Measurements from ENCODE around the gene RIMKLA.

RIMKLA gene

DNA sequence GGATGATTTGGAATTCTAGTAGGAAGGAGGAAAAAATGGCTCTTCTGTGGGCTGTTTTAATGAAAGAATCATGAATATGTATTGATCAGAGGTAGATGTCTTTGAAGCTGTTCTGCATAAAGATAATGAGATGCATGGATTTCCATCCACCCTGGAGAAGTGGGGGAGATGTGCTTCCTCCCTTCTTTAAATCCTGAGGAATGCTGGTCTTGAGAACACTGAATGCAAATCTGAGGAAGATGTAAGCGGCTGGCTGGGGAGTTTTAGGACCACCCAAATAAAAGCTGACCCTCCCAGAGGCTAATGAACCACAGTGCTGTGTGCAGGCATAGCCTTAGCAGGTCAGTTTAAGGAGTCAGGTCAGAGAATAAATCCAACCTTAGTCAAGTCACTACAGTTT lies 37.9 kb downstream of the RIMKLA start:
- TF ChIP-seq, protein P1, sequence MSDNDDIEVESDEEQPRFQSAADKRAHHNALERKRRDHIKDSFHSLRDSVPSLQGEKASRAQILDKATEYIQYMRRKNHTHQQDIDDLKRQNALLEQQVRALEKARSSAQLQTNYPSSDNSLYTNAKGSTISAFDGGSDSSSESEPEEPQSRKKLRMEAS (IDR thresholded peaks at IDR 0.05; ENCODE audit: low read depth, low read length): no peak
- no peak for TF ChIP-seq POLR2A (IDR thresholded peaks at IDR 0.05; ENCODE audit: extremely low read depth, insufficient read length)
- TF ChIP-seq MYC (IDR thresholded peaks at IDR 0.05; ENCODE audit: low read depth, low read length): no peak
- TF ChIP-seq, protein P2, sequence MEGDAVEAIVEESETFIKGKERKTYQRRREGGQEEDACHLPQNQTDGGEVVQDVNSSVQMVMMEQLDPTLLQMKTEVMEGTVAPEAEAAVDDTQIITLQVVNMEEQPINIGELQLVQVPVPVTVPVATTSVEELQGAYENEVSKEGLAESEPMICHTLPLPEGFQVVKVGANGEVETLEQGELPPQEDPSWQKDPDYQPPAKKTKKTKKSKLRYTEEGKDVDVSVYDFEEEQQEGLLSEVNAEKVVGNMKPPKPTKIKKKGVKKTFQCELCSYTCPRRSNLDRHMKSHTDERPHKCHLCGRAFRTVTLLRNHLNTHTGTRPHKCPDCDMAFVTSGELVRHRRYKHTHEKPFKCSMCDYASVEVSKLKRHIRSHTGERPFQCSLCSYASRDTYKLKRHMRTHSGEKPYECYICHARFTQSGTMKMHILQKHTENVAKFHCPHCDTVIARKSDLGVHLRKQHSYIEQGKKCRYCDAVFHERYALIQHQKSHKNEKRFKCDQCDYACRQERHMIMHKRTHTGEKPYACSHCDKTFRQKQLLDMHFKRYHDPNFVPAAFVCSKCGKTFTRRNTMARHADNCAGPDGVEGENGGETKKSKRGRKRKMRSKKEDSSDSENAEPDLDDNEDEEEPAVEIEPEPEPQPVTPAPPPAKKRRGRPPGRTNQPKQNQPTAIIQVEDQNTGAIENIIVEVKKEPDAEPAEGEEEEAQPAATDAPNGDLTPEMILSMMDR (IDR thresholded peaks at IDR 0.05; ENCODE audit: low read depth, low read length): no peak
- DNase-seq (ENCODE audit: low read depth): no peak
- H3K4me3 ChIP-seq (ENCODE audit: low read depth, low read length): no peak overlapping the region

DNA sequence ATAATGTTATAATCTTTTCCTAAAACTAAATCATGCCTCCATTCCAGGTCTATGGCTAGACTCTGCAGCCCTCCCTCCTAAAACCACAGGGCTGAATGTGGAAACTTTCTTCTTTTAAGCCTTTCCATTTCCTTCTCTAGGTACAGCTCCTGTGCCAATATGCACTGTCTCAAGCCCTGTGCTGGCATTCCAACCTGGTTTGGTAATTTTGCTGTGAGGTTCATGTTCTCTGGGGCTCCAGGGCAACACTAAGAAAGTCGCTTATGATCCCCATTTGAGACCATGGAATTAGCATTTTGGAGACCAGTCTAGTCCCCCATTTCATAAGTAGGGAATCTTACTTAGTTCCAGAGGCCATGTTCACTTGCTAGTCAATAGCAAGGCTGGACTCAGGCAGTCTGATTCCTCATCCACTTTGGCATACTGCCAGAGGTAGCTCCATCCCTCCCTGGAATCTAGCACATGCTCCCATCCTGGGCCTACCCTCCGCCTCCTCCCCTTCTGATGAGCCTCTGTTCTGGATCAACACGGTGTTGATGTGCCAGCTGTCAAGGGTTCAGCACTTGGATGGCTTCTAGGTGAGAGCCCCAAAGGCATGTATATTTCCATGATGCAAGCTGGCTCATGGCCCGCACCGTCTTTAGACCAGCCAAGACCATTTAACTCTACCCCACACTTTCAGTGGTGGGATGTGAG lies 38.7 kb downstream of the RIMKLA start:
- TF ChIP-seq POLR2A (IDR thresholded peaks at IDR 0.05; ENCODE audit: extremely low read depth, insufficient read length) (no peak), MYC (IDR thresholded peaks at IDR 0.05; ENCODE audit: low read depth, low read length) (no peak)
- TF ChIP-seq, protein P2 (IDR thresholded peaks at IDR 0.05; ENCODE audit: low read depth, low read length): no peak
- TF ChIP-seq, protein P1 (IDR thresholded peaks at IDR 0.05; ENCODE audit: low read depth, low read length): no peak
- DNase-seq (ENCODE audit: low read depth): no peak
- H3K4me3 ChIP-seq (ENCODE audit: low read depth, low read length): no peak overlapping the region

DNA sequence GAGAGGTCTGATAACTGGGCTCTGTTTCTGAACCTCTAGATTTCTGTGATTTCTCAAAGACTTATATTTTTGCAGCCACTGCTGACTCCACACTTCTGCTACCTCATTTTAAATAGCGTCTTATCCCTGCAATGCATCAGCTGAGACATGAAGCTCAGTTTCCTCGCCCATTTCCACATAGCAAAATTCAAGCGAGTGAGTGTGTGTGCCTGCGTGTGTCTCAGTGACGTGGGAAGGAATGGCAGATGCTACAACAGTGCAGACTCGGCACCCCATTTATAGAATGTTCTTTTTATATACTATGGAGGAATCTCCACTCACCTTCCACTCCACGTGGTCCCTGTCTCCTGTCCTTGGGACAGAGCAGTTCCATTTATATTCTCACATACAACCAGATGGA lies 39.5 kb downstream of the RIMKLA start:
- DNase-seq (ENCODE audit: low read depth): no peak
- TF ChIP-seq, protein P2 (IDR thresholded peaks at IDR 0.05; ENCODE audit: low read depth, low read length): no peak
- TF ChIP-seq POLR2A (IDR thresholded peaks at IDR 0.05; ENCODE audit: extremely low read depth, insufficient read length): no peak
- TF ChIP-seq, protein P1 (IDR thresholded peaks at IDR 0.05; ENCODE audit: low read depth, low read length): no peak
- TF ChIP-seq MYC (IDR thresholded peaks at IDR 0.05; ENCODE audit: low read depth, low read length): no peak
- no peak overlapping the region for H3K4me3 ChIP-seq (ENCODE audit: low read depth, low read length)

DNA sequence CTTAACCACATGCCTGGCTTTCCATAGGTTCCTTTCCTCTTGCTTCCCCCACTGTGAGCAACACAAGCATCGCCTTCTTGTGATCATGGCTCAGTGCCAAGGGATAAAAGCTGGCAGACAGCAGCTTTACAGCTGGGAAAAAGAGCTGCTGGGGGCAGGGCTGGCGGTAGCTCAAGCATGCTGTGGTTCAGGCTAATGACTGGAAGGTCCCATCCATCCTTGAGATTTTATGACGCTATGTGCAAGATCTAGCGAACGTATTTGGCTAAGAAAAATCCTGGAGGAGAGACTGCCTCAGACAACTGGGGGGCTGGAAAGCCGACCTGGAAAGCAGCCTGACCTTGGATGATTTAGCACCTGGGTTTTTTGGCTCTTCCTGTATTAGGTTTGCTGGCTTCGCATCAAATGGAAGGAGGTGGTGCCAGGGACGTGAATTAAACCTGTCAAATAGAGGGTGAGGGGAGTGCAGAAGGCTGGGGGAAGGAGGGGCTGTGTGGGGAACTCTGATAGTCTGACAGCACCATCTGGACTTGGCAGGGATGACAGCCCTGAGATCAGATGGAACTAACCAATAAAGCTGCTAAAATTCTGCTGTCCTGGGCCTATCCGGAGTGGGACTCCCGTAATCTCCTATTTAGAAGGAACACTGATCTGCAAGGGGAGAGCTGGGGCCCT lies 40.5 kb downstream of the RIMKLA start:
- TF ChIP-seq, protein P2 (IDR thresholded peaks at IDR 0.05; ENCODE audit: low read depth, low read length): no peak
- TF ChIP-seq POLR2A (IDR thresholded peaks at IDR 0.05; ENCODE audit: extremely low read depth, insufficient read length) (no peak), MYC (IDR thresholded peaks at IDR 0.05; ENCODE audit: low read depth, low read length) (no peak)
- TF ChIP-seq, protein P1 (IDR thresholded peaks at IDR 0.05; ENCODE audit: low read depth, low read length): no peak
- DNase-seq (ENCODE audit: low read depth): no peak
- H3K4me3 ChIP-seq (ENCODE audit: low read depth, low read length): no peak overlapping the region

DNA sequence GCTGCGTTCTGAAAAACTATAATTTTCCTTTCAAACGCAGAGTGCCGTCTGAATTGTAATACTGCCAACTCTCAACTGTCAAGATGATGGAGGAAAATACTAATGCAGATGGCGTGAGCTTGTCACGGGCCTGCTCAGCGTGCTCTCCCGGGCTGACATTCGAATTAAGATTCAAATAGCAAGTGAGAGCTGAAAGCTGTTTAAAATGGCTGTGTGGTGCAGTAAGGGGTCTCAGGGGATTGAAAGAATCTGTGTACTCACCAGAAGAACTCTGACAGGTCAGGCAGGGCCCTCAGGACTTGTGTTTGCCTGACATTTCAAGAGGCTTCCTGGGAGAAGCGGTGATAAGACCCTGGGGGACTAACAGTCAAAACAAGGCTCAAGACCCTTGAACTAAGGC lies 42.1 kb downstream of the RIMKLA start:
- TF ChIP-seq, protein P2 (IDR thresholded peaks at IDR 0.05; ENCODE audit: low read depth, low read length): no peak
- no peak for TF ChIP-seq POLR2A (IDR thresholded peaks at IDR 0.05; ENCODE audit: extremely low read depth, insufficient read length)
- TF ChIP-seq MYC (IDR thresholded peaks at IDR 0.05; ENCODE audit: low read depth, low read length): no peak
- TF ChIP-seq, protein P1 (IDR thresholded peaks at IDR 0.05; ENCODE audit: low read depth, low read length): no peak
- no peak for DNase-seq (ENCODE audit: low read depth)
- H3K4me3 ChIP-seq (ENCODE audit: low read depth, low read length): no peak overlapping the region
